DMS53 (cell line): ENCODE results near the gene GOLGA6B.
"Not testable (repeated sequence)": the region's sequence is repeated elsewhere in the genome, so short reads cannot be mapped to it uniquely, and the experiment has no call there.

Source experiments
- DNase-seq: peaks from one replicate; lab custom pipeline; 2025; lab: John Stamatoyannopoulos, UW

Gene GOLGA6B

GRCh38 chr15:72669803-72670202, 15.3 kb downstream of the GOLGA6B start:
- not testable (repeated sequence) for DNase-seq

GRCh38 chr15:72670656-72671352, 16.3 kb downstream of the GOLGA6B start:
- not testable (repeated sequence) for DNase-seq

- DNase-seq = no peak
These were observed 17.0 kb downstream of the GOLGA6B start for GRCh38 chr15:72671525-72671924.

GRCh38 chr15:72676838-72677237, 22.3 kb downstream of the GOLGA6B start:
- no peak for DNase-seq

GRCh38 chr15:72680931-72681330, 26.4 kb downstream of the GOLGA6B start:
- DNase-seq = no peak

GRCh38 chr15:72682772-72683171, 28.3 kb downstream of the GOLGA6B start:
- no peak for DNase-seq

GRCh38 chr15:72685301-72685924, 30.9 kb downstream of the GOLGA6B start:
- DNase-seq = no peak

- no peak for DNase-seq
These were observed 31.7 kb downstream of the GOLGA6B start, which contains the start of the genes BBS4 and HIGD2B for GRCh38 chr15:72685925-72686794. Gene BBS4 (plus strand): TSS chr15:72686207. CDS start chr15:72686228, 21 bp downstream. Gene HIGD2B (minus strand): TSS chr15:72686182. CDS start chr15:72676374, 9,808 bp downstream.

- DNase-seq = no peak
These were observed 34.2 kb downstream of the GOLGA6B start for GRCh38 chr15:72688697-72689096.

- no peak for DNase-seq
These were observed 36.4 kb downstream of the GOLGA6B start for GRCh38 chr15:72690938-72691337.

- no peak for DNase-seq
These were observed 44.4 kb downstream of the GOLGA6B start for GRCh38 chr15:72698938-72699337.

GRCh38 chr15:72700076-72700475, 45.6 kb downstream of the GOLGA6B start:
- DNase-seq = no peak

GRCh38 chr15:72706266-72706665, 51.8 kb downstream of the GOLGA6B start:
- no peak for DNase-seq

GRCh38 chr15:72708551-72709303, 54.2 kb downstream of the GOLGA6B start:
- DNase-seq = not testable (repeated sequence)
